HG02970 (cell line): ENCODE results near the gene C11orf97.
"Not testable (repeated sequence)": the region's sequence is repeated elsewhere in the genome, so short reads cannot be mapped to it uniquely, and the experiment has no call there.

Source experiments
- ATAC-seq: cut with Tn5 transposase; IDR thresholded peaks from one replicate; pipeline ENCODE4 v1.9.1; 2021; ENCODE audit warnings: mild to moderate bottlenecking, moderate library complexity, moderate number of reproducible peaks; ENCODE audit not compliant: unreplicated experiment, low FRiP score

C11orf97 gene, protein sequence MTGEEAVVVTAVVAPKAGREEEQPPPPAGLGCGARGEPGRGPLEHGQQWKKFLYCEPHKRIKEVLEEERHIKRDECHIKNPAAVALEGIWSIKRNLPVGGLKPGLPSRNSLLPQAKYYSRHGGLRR

GRCh38 chr11:94511932-94512781, at the start of gene C11orf97:
C11orf97 (plus strand) TSS chr11:94512461; CDS start chr11:94512529, 68 bp downstream.
- ATAC-seq: peak; percentile 58

DNA sequence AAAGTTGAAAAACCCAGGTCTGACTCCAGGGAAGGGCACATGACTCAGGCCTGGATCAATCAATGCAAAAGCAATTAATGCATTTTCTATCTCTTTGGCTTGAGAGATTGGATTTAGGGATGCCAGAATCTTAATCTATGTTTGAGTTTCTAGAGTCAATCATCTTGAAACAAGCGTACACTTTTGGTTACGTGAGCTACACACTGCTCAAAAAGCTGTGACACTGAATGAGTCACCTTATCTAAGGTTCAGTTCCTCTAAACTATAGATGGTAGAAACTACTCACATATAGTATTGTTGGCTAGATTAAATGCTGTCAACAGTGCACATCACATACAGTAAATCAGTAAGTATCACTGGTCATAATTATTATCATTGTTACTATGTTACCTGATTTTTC, 42.8 kb upstream of the C11orf97 start:
- ATAC-seq: peak; percentile 71

- peak; percentile 79 for ATAC-seq
These were observed 39.1 kb upstream of the C11orf97 start for GRCh38 chr11:94472916-94473799.

DNA sequence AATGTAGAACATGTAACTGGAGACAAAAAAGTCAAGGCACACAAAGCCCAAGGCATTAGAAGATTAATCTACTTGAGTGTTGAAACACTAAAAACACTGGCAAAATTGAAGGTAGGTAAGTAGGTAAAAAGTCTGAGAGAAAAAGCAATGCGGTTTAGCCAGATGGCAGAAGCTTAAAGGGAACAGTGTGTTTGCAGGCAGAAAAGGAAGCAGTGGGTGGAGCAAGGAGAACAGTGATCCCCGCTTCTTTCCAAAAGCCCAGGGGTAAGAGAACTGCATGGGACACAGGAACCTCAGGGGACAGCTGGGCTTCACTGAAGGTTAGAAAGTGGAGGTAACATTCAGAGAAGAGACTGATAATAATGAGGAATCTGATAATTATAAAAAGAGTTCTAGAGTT, 34.6 kb upstream of the C11orf97 start:
- no peak for ATAC-seq

GRCh38 chr11:94481342-94481741, 30.9 kb upstream of the C11orf97 start:
- no peak for ATAC-seq

GRCh38 chr11:94486068-94486467, 26.2 kb upstream of the C11orf97 start:
- ATAC-seq: no peak

DNA sequence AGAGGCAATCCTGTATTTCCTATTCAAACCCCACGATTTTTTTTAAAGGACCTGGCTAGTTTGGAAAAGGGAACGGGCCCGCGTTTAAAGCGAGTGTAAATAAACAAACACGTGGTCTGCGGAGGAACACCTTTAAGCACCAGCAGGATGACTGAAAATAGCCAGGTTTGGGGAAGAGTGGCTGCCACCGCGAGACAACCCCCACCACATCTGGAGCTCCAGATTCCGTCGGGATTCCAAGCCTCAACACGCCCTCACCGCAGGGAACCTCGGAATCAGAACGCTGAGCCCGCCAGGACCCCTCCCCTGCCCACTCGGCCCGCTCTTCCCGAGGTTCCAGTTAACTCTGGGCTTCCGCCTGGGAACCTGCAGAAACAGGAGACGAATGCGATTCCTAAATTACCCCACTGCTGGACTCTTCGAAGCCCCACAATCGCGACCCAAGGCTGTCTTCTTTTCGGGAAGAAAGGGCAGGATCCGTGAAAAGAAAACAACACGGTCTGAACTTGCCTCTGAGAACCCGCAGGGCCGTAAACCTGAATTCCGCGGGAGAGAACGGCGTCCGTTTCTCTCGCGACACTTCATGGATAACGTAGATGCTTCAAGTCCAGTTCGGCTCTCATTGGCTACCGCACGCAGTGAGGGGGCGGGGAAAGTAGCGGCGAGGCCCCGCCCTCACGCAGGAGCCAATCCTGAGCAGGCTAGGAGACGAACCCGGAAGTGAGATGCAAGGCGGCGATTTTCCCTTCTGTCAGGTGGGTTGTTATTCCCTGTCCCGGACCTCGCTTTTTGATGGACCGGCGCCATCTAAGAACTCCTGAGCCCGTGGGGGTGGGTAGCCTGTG, 18.8 kb upstream of the C11orf97 start, which contains the start of the genes ANKRD49 and MRE11:
Gene ANKRD49 (plus strand): TSS at position 704 of the 845 bp plus-strand sequence. CDS start 2,710 bp downstream, outside the sequence.
Gene MRE11 (minus strand): TSS at position 564 of the 845 bp plus-strand sequence. CDS start 1,043 bp downstream, outside the sequence.
- ATAC-seq: peak; percentile 100

DNA sequence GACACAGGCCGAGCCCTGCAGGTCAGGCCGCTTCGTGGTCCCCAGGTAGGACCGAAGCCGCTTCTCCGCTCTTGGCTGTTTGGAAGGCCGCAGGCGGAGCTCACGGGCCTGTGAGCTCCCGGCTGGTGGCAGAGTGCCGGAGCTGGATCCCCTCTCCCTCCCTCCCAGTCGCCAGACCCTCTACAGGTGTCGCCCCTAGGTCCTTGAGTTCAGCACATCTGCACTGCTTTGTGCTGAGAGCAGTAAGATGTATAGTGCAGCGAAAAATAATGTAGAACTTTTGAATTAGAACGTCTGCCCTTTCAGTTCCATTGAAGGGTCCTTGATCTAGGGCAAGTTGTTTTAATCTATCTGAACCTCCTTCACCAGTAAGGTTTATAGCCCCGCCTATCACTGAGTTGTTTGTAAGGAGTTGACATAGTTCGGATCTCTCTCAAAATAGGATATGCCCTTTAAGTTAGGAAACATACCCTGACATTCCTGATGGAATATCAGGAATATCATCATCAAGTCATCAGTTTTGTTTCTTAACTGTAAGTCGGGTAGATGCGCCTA, 18.1 kb upstream of the C11orf97 start:
- ATAC-seq: peak; percentile 69

DNA sequence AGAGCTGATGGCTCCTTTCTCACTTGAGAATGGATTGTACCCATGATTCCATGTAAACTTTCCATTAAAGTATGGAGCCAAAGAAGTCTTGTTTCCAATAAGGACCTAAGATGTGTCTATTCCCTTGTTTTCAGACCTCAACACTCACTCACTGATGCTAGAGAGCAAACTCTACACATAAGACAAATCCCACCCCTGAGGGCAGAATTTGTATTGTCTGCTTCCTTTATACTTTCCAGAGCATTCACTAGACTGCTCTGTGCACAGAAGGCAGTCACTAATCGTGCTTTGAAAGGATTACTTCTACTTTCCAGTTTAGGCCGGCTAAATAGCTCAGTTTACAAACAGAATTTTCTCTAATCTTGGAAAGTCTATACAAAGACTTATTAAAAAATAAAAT, 12.1 kb upstream of the C11orf97 start:
- no peak for ATAC-seq

DNA sequence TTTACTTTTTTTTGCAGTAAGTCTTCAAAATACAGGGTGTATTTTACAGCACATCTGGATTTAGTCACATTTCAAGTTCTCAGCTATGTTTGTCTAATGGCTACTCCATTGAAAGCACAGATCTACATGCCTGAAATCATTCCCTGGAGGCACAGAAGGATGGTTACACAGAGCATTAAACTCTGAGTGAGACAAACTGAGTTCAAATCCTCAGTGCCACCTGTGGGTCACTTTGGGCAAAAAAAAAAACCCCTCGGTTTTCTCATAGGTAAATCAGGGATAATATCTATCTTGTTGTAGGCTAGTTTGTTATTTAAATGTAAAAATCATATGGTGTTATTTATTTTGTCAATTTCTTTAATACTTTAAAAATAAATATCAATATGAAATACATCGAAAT, 10.7 kb upstream of the C11orf97 start:
- no peak for ATAC-seq

GRCh38 chr11:94504689-94505293, 7.5 kb upstream of the C11orf97 start:
- ATAC-seq: no peak

DNA sequence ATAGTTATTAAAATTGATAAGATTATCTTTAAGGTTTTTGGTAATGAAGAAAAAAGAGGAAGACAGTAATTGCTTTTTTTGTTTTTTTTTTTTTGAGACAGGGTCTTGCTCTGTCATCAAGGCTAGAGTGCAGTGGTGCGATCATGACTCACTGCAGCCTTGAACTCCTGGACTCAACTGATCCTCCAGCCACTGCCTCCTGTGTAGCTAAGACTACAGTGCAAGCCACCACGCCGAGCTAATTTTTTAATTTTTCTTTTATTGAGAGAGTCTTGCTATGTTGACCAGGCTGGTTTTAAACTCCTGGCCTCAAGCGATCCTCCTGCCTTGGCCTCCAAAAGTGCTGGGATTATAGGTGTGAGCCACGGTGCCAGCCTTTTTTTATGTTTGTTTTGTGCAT, 5.7 kb upstream of the C11orf97 start:
- not testable (repeated sequence) for ATAC-seq

GRCh38 chr11:94507485-94507884, 4.8 kb upstream of the C11orf97 start:
- ATAC-seq: no peak

- ATAC-seq: no peak
These were observed 830 bp downstream of the C11orf97 start for GRCh38 chr11:94513091-94513490.

DNA sequence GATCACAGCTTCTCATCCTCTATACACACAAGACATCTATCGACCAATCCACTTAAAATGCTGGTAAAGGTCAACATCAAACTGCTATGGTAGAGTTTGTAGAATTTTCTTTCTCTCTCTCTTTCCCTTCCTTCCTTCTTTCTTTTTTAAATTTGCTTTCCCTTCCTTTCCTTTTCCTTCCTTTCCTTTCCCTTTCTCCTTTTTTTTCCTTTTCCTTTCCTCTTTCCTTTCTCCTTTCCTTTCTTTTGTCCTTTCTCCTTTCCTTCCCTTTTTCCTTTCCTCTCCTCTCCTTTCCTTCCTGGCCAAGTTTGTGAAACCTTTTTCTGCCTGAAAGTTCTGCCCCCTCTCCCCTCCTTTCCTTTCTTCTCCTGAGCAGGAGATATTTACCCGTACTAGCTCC, 3.1 kb downstream of the C11orf97 start:
- no peak for ATAC-seq

DNA sequence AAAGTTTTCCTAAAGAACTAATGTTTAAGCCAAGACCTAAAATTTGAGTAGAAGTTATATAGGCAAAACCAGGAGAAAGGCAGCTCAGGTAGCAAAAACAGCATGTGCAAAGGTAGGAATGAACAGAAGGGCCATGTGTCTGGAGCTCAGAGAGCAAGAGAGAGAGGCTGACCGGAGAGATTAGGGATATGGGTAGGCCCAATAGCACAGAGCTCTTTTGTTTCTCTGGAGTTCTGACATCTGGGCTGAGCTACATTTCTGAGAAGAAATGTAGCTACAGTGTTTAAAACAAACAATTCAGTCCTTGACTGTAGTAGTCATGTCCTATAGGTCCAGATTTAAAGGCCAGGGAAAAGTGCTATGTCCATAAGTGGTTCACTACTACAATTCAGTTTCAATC, 4.5 kb downstream of the C11orf97 start:
- no peak for ATAC-seq

- no peak for ATAC-seq
These were observed 6.0 kb downstream of the C11orf97 start for GRCh38 chr11:94518300-94518699.

GRCh38 chr11:94519478-94520084, 7.3 kb downstream of the C11orf97 start:
- no peak for ATAC-seq

DNA sequence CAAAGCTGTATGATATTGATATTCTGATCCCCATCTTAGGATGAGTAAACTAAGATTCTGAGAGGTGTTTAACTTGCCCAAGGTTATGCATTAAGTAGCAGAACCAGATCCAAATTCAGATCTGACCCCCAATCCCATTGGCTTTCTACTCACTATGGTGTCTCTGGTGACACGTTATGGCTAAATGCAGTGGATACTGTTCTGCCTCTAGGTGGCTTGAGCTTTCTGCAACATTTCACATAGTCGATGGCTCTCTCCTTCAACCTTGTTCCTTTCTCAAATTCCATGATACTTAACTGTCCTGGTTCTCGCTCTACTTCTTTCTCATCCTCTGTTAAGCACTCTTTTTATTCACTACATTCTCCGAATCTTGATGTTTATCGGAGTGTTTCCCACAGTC, 9.4 kb downstream of the C11orf97 start:
- no peak for ATAC-seq
